Measurements from ENCODE around the gene ALKBH6.
A peak's percentile ranks its signal among the peaks of the same experiment; 100 is the strongest.

ALKBH6 gene

GRCh38 chr19:35996777-35997176 is 17.2 kb downstream of the ALKBH6 start:
- TF ChIP-seq, protein P1, sequence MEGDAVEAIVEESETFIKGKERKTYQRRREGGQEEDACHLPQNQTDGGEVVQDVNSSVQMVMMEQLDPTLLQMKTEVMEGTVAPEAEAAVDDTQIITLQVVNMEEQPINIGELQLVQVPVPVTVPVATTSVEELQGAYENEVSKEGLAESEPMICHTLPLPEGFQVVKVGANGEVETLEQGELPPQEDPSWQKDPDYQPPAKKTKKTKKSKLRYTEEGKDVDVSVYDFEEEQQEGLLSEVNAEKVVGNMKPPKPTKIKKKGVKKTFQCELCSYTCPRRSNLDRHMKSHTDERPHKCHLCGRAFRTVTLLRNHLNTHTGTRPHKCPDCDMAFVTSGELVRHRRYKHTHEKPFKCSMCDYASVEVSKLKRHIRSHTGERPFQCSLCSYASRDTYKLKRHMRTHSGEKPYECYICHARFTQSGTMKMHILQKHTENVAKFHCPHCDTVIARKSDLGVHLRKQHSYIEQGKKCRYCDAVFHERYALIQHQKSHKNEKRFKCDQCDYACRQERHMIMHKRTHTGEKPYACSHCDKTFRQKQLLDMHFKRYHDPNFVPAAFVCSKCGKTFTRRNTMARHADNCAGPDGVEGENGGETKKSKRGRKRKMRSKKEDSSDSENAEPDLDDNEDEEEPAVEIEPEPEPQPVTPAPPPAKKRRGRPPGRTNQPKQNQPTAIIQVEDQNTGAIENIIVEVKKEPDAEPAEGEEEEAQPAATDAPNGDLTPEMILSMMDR (IDR thresholded peaks at IDR 0.05; ENCODE audit: borderline replicate concordance, insufficient read depth, low read depth, low read length): no peak
- no peak overlapping the region for H3K4me3 ChIP-seq (ENCODE audit: low read depth, low read length)

GRCh38 chr19:35995048-35995993 is 18.7 kb downstream of the ALKBH6 start, which contains the start of gene SDHAF1:
SDHAF1 (plus strand) TSS chr19:35995188; CDS start chr19:35995275, 87 bp downstream.
- TF ChIP-seq, protein P1 (IDR thresholded peaks at IDR 0.05; ENCODE audit: borderline replicate concordance, insufficient read depth, low read depth, low read length): 0 out of 2 replicates have a peak, but pooled peaks have one; percentile 13

DNA sequence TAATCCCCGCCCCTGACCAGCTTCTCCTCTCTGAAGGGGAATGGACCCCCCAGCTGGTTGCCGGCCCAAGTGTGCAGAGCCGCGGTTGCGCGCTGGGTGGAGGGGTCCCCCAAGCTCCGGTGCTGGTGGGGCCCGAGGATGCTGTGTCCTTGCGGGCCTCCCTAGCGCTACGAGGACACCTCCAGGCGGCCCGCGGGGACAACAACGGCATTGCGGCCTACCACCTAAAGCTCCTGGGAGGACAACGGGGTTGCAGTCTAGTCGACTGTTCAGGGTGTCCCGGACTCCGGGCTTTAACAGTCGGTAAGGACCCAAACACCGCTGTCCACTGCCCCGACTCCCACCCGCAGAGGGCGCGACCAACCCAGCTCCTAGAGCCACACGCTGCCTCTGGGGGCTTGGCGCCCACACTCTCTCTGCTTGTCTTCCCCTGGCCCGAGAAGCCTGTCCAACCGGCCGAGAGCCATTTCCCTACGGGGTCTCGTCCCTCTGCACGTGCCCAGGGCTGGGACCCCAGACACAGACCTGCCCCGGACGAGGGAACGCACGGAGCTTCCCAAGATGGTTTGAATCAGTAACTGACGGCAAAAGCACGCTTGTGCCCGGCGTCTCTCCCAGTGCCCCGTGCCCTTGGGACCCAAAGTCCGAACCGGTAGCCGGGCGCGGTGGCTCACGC is 20.0 kb downstream of the ALKBH6 start:
- peak overlapping the region; percentile 43 for H3K4me3 ChIP-seq (ENCODE audit: low read depth, low read length)
- TF ChIP-seq, protein P1 (IDR thresholded peaks at IDR 0.05; ENCODE audit: borderline replicate concordance, insufficient read depth, low read depth, low read length): 0 out of 2 replicates have a peak, but pooled peaks have one; percentile 16

More at GRCh38 chr19:35995048-35995993, 18.7 kb downstream of the ALKBH6 start, which contains the start of gene SDHAF1:
- peak within 1 kb of the TSS; percentile 95 for H3K4me3 ChIP-seq (ENCODE audit: low read depth, low read length)

DNA sequence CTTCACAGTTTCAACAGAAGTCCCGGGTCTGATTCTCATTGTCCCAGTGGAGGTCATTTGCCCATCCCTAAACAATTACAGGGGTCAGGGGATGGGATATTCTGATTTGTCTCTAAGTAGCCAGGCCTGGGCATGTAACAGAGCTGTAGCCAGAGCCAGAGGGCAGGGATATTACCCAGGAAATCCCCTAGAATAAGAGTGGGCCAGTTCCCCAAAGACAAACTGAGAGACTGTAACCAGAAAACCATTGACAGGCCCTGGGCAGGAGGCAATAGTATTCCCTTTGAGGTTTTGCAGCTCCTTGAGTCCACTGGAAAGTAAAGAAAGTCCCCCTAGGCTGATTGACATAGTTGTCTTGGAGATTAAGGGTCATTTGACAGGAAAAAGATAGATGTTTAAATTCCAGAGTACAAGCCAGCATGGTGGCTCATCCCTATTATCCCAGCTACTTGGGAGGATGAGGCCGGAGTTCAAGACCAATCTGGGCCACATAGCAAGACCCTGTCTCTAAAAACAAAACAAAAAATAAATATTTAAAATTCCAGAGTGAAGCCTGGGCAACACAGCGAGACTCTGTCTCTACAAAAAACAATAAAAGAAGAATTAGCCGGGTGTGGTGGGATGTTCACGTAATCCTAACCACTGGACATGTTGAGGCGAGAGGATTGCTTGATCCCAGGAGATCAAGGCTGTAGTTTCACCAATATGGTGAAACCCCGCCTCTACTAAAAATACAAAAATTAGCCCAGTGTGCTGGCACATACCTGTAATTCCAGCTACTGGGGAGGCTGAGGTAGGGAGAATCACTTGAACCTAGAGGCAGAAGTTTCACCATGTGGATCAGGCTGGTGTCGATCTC is 20.9 kb downstream of the ALKBH6 start:
- H3K4me3 ChIP-seq (ENCODE audit: low read depth, low read length): no peak overlapping the region
- TF ChIP-seq, protein P1 (IDR thresholded peaks at IDR 0.05; ENCODE audit: borderline replicate concordance, insufficient read depth, low read depth, low read length): no peak

DNA sequence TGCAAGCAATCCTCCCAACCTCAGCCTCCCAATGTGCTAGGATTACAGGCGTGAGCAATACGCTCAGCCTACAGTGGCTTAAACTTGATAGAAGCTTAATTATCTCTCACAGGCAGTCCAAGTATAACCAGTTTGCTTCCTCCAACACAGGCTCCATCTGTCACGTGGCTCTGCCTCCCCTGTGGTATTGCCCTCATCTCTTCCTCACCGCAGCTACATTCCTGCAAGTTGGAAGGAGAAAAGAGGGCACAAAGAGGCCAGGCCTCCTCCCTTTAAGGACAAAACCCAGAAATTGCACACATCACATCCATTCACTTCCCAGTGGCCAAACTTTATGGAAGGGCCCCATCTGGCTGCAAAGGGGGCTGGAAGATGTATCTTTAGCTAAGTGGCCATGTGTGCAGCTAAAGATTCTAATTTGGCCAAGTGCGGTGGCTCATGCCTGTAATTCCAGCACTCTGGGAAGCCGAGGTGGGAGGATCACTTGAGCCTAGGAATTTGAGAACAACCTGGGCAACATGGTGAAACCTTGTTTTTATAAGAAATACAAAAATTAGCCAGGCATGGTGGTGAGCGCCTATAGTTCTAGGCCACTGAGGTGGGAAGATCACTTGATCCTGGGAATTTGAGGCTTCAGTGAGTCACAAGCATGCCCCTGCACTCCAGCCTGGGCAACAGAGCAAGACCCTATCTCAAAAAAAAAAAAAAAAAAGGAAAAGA is 22.1 kb downstream of the ALKBH6 start:
- no peak overlapping the region for H3K4me3 ChIP-seq (ENCODE audit: low read depth, low read length)
- TF ChIP-seq, protein P1 (IDR thresholded peaks at IDR 0.05; ENCODE audit: borderline replicate concordance, insufficient read depth, low read depth, low read length): no peak
